ENCODE data around the gene THYN1. TPM values are rescaled to one million over a fixed set of nuclear protein-coding genes. Genes with fewer than 3 reads are reported as not detected.
"Not testable (repeated sequence)": the region's sequence is repeated elsewhere in the genome, so short reads cannot be mapped to it uniquely, and the experiment has no call there.

THYN1 gene
- total RNA-seq, 4 donors from 2014 or later = 26.9 to 76.5 (median 59.6) TPM

GRCh38 chr11:134264966-134265764, 12.0 kb upstream of the THYN1 start:
- TF ChIP-seq CTCF (IDR thresholded peaks at IDR 0.05) = no peak
- no peak for DNase-seq (ENCODE audit: low spot score)
- no peak for ATAC-seq (ENCODE audit: low FRiP score)

- DNase-seq (ENCODE audit: low spot score) (no peak), ATAC-seq (ENCODE audit: low FRiP score) (no peak)
- no peak for TF ChIP-seq CTCF (IDR thresholded peaks at IDR 0.05)
Measured at GRCh38 chr11:134261626-134262488, 8.7 kb upstream of the THYN1 start.

- no peak for TF ChIP-seq CTCF (IDR thresholded peaks at IDR 0.05)
- ATAC-seq (ENCODE audit: low FRiP score) (no peak), DNase-seq (ENCODE audit: low spot score) (no peak)
Measured at GRCh38 chr11:134260983-134261382, 7.8 kb upstream of the THYN1 start.

DNA sequence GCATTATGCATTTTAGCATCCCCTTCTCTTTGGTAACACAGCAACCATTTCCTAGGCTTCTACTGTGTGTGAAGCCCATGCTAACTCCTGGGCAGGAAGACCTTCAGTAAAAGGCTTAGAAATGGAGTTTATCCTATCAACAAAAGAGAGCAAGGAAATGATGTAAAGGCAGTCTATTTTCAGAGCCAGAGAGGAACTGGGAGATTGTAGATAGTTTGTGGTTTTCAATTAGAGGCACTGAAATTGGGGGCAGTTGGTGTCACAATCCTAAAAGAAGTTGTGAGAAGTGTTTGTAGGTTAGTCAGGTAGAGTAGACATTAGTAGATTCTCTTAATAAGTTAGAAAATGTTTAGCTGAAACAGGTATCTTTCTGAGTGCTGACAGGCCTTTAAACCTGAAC, 7.4 kb upstream of the THYN1 start:
- ATAC-seq (ENCODE audit: low FRiP score) (no peak), DNase-seq (ENCODE audit: low spot score) (no peak)
- TF ChIP-seq CTCF (IDR thresholded peaks at IDR 0.05) = no peak

GRCh38 chr11:134258577-134258976, 5.4 kb upstream of the THYN1 start:
- TF ChIP-seq CTCF (IDR thresholded peaks at IDR 0.05) = no peak
- ATAC-seq (ENCODE audit: low FRiP score) = no peak
- DNase-seq (ENCODE audit: low spot score) = no peak

GRCh38 chr11:134257101-134257500, 3.9 kb upstream of the THYN1 start:
- no peak for TF ChIP-seq CTCF (IDR thresholded peaks at IDR 0.05)
- ATAC-seq (ENCODE audit: low FRiP score) = no peak
- no peak for DNase-seq (ENCODE audit: low spot score)

DNA sequence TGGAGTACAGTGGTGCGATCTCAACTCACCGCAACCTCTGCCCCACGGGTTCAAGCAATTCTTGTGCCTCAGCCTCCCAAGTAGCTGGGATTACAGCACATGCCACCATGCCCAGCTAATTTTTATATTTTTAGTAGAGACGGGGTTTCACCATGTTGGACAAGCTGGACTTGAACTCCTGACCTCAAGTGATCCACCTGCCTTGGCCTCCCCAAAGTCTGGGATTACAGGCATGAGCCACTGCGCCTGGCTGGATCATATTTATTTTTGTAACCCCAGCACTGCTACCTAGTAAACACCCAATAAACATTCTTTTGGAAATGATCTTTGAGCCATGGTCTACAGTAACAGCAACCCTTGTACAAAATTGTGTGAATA, 2.0 kb upstream of the THYN1 start:
- not testable (repeated sequence) for ATAC-seq (ENCODE audit: low FRiP score); DNase-seq (ENCODE audit: low spot score)

Measured in omental fat pad (tissue), 4 donors.